PC-3 (cell line): ENCODE results near the gene LENG1.
A peak's percentile ranks its signal among the peaks of the same experiment; 100 is the strongest.

Experiments
- EZH2 ChIP-seq: fragments of 300-600 bp; sonication (generic); IDR thresholded peaks from one replicate; pipeline ENCODE4 v1.6.1; 2017; ENCODE audit warnings: antibody characterized with exemption, mild to moderate bottlenecking, low read length; ENCODE audit not compliant: unreplicated experiment
- EZH2phosphoT487 ChIP-seq: fragments of 300-600 bp; sonication (generic); IDR thresholded peaks from 2 replicates; pipeline ENCODE4 v1.6.1; 2018; ENCODE audit warnings: mild to moderate bottlenecking, antibody characterized with exemption, low read length, borderline replicate concordance
- TF ChIP-seq, protein P1 (sequence below): fragments of 300-600 bp; sonication (generic); conservative IDR thresholded peaks from 2 replicates; pipeline ENCODE4 v1.5.1; 2017; ENCODE audit warnings: antibody characterized with exemption, low read depth, mild to moderate bottlenecking, low read length

GRCh38 chr19:54172471-54173358, 13.2 kb upstream of the LENG1 start, which contains the start of gene TMC4:
- TF ChIP-seq, protein P1, sequence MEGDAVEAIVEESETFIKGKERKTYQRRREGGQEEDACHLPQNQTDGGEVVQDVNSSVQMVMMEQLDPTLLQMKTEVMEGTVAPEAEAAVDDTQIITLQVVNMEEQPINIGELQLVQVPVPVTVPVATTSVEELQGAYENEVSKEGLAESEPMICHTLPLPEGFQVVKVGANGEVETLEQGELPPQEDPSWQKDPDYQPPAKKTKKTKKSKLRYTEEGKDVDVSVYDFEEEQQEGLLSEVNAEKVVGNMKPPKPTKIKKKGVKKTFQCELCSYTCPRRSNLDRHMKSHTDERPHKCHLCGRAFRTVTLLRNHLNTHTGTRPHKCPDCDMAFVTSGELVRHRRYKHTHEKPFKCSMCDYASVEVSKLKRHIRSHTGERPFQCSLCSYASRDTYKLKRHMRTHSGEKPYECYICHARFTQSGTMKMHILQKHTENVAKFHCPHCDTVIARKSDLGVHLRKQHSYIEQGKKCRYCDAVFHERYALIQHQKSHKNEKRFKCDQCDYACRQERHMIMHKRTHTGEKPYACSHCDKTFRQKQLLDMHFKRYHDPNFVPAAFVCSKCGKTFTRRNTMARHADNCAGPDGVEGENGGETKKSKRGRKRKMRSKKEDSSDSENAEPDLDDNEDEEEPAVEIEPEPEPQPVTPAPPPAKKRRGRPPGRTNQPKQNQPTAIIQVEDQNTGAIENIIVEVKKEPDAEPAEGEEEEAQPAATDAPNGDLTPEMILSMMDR, result peak; percentile 62
- TF ChIP-seq EZH2 (no peak), EZH2phosphoT487 (no peak)
